ENCODE data around the gene ALS2CL.

Gene ALS2CL

GRCh38 chr3:46639221-46639620 lies 54.3 kb downstream of the ALS2CL start:
- no peak overlapping the region for H3K4me3 ChIP-seq (replicated peaks in 1 of 2; ENCODE audit: low read depth in 2 of 2, low read length in 2 of 2)
- TF ChIP-seq CTCF (IDR thresholded peaks at IDR 0.05; ENCODE audit: low read depth, low read length), result no peak
- DNase-seq (ENCODE audit: low read depth in 2 of 2), result no peak

- no peak for TF ChIP-seq CTCF (IDR thresholded peaks at IDR 0.05; ENCODE audit: low read depth, low read length)
- no peak overlapping the region for H3K4me3 ChIP-seq (replicated peaks in 1 of 2; ENCODE audit: low read depth in 2 of 2, low read length in 2 of 2)
- no peak for DNase-seq (ENCODE audit: low read depth in 2 of 2)
These were observed 58.6 kb downstream of the ALS2CL start for GRCh38 chr3:46634856-46635255.

GRCh38 chr3:46632792-46633191 lies 60.7 kb downstream of the ALS2CL start:
- TF ChIP-seq CTCF (IDR thresholded peaks at IDR 0.05; ENCODE audit: low read depth, low read length), result no peak
- no peak overlapping the region for H3K4me3 ChIP-seq (replicated peaks in 1 of 2; ENCODE audit: low read depth in 2 of 2, low read length in 2 of 2)
- peak; percentile 4 to 25 for DNase-seq (ENCODE audit: low read depth in 2 of 2)

GRCh38 chr3:46629551-46630517 lies 63.6 kb downstream of the ALS2CL start:
- DNase-seq (ENCODE audit: low read depth in 2 of 2), result peak; percentile 68 to 75
- TF ChIP-seq CTCF (IDR thresholded peaks at IDR 0.05; ENCODE audit: low read depth, low read length), result peak; percentile 97
- peak overlapping the region; percentile 17 to 33 for H3K4me3 ChIP-seq (replicated peaks in 1 of 2; ENCODE audit: low read depth in 2 of 2, low read length in 2 of 2)

GRCh38 chr3:46628901-46629369 lies 64.5 kb downstream of the ALS2CL start:
- peak in 1 of 2 donors; percentile 12 for DNase-seq (ENCODE audit: low read depth in 2 of 2)
- H3K4me3 ChIP-seq (replicated peaks in 1 of 2; ENCODE audit: low read depth in 2 of 2, low read length in 2 of 2), result no peak overlapping the region
- TF ChIP-seq CTCF (IDR thresholded peaks at IDR 0.05; ENCODE audit: low read depth, low read length), result no peak

- DNase-seq (ENCODE audit: low read depth in 2 of 2), result no peak
- TF ChIP-seq CTCF (IDR thresholded peaks at IDR 0.05; ENCODE audit: low read depth, low read length), result no peak
- no peak overlapping the region for H3K4me3 ChIP-seq (replicated peaks in 1 of 2; ENCODE audit: low read depth in 2 of 2, low read length in 2 of 2)
These were observed 66.4 kb downstream of the ALS2CL start for GRCh38 chr3:46627078-46627477.
